GM15510 (cell line): ENCODE data around the gene RNU7-1.
A peak's percentile ranks its signal among the peaks of the same experiment; 100 is the strongest.

ENCODE experiments used
- POLR2A ChIP-seq: IDR thresholded peaks from 3 replicates; pipeline ENCODE4 v1.6.1; 2011; ENCODE audit warnings: borderline replicate concordance; ENCODE audit not compliant: insufficient read length; ENCODE audit errors: extremely low read depth

Gene RNU7-1

DNA sequence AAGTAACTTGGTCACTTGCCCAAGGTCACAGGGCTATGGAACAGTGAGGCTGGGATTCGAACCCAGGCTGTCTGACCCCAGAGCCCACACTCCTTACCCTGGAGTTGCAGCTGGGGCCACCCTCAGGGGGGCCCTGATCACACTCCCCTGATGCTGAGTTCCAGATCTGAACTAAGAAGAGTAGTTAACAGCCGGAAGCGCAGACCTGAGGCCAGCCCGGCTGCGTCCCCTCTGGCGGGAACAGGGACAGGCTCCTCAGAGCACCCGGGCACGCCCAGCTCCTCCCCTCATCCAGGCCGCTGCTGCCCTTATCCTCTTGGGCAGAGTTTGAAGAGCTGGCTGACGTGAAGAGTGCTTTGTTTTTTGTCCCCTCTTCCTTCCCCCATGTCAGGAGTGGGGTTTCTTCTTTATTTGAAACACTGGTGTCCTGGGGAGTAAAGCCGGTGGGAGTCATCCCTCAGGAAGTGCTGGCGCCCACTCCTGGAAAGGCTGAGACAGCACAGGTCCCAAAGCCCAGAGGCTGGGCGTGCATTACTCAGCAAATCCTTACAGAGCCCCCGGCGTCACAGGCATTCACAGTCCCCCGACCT, 18.2 kb downstream of the RNU7-1 start:
- TF ChIP-seq POLR2A: peak; percentile 42

- TF ChIP-seq POLR2A: no peak
These were observed 18.8 kb downstream of the RNU7-1 start for GRCh38 chr12:6962285-6963015.

GRCh38 chr12:6963016-6963731, 19.6 kb downstream of the RNU7-1 start:
- no peak for TF ChIP-seq POLR2A

GRCh38 chr12:6963791-6964413, 20.3 kb downstream of the RNU7-1 start:
- TF ChIP-seq POLR2A: no peak

- peak; percentile 12 for TF ChIP-seq POLR2A
These were observed 21.0 kb downstream of the RNU7-1 start for GRCh38 chr12:6964605-6965025.

DNA sequence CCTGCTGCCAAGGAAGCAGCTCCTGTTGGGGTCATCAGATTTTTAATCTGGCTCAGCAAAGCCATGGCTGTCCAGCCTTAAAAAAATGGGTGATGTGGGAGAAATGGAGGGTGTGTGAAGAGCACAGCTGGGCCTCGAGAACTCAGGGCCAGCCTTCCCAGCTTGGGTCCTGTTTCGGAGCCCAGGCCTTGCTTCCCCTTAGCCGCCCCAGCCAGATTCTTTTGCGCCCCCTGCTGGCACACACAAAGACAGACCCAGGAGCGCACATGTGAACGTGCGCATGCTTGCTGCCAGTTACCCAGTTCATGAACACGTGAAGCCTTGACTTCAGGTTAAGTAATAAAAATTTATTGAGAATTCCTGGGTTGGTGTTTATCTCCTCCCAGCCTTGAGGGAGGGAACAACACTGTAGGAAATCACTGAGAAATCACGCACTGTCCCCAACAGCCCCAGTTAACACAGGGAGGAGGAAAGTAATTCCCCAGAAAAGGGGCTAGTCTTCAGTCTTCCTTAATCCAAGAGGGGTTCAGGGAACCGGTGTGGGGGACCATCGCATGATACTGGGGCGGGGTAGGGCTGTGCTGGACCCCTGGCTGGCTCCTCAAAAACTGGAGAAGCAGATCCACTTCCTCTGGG, 21.5 kb downstream of the RNU7-1 start:
- no peak for TF ChIP-seq POLR2A

GRCh38 chr12:6965714-6966113, 22.1 kb downstream of the RNU7-1 start:
- no peak for TF ChIP-seq POLR2A

DNA sequence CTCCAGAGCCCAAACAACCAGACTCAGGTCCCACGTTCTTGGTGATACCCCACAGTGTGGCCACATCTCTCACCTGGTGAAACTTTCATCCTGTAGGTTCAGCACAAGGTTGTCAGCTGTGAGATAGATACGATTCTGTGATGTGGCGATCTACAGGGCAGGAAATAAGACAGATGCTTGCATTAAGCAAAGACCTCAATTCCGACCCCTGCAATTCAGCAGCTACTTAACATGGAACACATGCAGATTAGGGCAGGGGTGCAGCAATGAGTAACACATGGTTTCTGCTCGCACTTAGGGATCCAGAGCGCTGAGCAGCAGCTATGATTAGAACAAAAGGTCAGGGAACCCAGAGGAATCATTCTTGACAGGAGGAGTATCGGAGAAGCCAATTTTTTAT, 22.7 kb downstream of the RNU7-1 start:
- TF ChIP-seq POLR2A: no peak

GRCh38 chr12:6967651-6968100, 24.1 kb downstream of the RNU7-1 start:
- no peak for TF ChIP-seq POLR2A

DNA sequence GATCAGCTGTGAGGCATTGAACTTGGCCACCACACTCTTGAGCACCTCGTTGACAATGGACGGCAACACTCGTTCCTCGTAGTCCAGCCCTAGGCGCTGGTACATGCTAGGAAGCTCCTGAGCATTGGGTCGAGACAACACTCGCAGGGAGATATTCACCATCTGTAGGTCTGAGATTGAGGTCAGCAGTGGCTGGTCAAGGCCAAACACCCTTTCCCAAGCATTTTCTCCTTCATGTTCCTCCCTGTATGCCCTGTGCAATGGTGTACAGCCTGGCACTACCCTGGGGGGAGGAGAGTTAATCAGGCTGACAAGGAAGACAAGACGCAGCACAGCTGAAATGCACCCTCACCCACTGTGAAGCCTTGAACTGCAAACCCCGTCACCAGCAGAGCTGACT, 24.8 kb downstream of the RNU7-1 start:
- TF ChIP-seq POLR2A: no peak

DNA sequence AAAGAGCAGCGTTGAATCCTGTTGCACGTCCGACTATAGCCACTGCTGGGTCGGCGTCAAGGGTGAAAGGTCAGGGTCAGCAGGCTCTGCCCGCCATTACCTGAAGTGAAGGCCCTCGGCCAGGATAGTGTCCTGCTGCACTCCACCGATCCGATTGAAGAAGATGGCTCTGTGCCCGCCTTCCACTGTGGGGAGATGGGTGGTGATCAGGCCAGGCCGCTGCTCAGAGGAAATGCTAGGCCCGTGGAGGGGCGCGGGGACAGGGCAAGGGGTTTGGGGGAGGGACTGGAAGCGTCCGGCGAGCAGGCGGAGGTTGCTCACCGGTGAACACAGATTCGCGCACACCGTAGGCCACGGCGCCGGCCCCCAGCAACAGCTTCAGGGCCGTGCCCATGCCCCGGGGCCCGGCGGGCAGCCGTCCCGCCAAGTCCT, 26.5 kb downstream of the RNU7-1 start:
- no peak for TF ChIP-seq POLR2A

- no peak for TF ChIP-seq POLR2A
These were observed 30.6 kb downstream of the RNU7-1 start for GRCh38 chr12:6974180-6974579.

DNA sequence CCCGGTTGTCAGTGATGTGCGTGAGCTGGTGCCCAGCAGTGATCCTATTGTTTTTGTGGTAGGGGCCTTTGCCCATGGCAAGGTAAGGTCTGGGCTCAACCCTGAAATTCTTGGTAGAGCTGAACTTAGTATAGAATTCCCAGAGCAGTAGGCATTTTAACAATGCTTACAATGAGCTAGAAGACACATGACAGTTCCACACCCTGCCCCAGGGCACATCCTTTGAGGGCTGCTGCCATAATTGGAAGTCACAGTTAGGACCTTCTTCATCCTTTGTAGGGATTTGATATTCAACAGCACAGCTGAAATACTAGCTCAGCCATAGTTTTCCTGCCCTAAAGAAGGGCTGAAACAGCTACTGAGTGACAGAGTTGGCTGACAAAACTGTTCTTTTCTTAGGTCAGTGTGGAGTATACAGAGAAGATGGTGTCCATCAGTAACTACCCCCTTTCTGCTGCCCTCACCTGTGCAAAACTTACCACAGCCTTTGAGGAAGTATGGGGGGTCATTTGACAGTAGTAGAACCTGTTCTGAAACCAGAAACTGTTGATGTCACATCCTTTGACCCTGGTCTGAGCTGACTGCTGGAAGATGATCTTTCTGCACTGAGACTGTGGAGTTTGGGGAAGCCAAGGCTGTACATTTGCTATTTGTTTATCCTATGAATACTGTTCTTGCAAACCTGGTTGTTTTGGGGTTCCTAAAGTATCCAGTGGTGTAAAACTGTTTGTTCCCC, 31.8 kb downstream of the RNU7-1 start:
- TF ChIP-seq POLR2A: no peak

- TF ChIP-seq POLR2A: no peak
These were observed 34.0 kb downstream of the RNU7-1 start for GRCh38 chr12:6977653-6978052.
